ENCODE measurements around the gene TUNAR.
"Not testable (repeated sequence)": the region's sequence is repeated elsewhere in the genome, so short reads cannot be mapped to it uniquely, and the experiment has no call there.

The TUNAR gene

GRCh38 chr14:95968048-95968447, 91.4 kb downstream of the TUNAR start:
- not testable (repeated sequence) for DNase-seq (ENCODE audit: low read depth in 1 of 2, low spot score in 1 of 2)
